T follicular helper cell (primary cell): ENCODE results near the gene CCDC47.
"Not testable (repeated sequence)": the region's sequence is repeated elsewhere in the genome, so short reads cannot be mapped to it uniquely, and the experiment has no call there.

ENCODE experiments used
- DNase-seq: peaks from one replicate; pipeline ENCODE4 v3.0.0-alpha.2; 2020; ENCODE audit warnings: low read depth
- total RNA-seq, 2 experiments: gene quantifications; one replicate each; lab custom pipeline; 2026; lab: John Stamatoyannopoulos, UW

CCDC47 gene
- 63.6 to 176 reads per million in 2 experiments for total RNA-seq

GRCh38 chr17:63773272-63774140, at the start of gene CCDC47:
TSS of gene CCDC47 (minus strand) at chr17:63773597. CDS start at chr17:63766175, 7,422 bp downstream.
- DNase-seq, result peak; percentile 97

- no peak for DNase-seq
Measured at GRCh38 chr17:63822537-63822936, 49.1 kb upstream of the CCDC47 start.

GRCh38 chr17:63821804-63822203, 48.4 kb upstream of the CCDC47 start:
- no peak for DNase-seq

GRCh38 chr17:63820963-63821561, 47.7 kb upstream of the CCDC47 start:
- DNase-seq, result no peak

- no peak for DNase-seq
Measured at GRCh38 chr17:63819585-63820537, 46.5 kb upstream of the CCDC47 start.

- no peak for DNase-seq
Measured at GRCh38 chr17:63819131-63819530, 45.7 kb upstream of the CCDC47 start.

- no peak for DNase-seq
Measured at GRCh38 chr17:63817736-63818385, 44.5 kb upstream of the CCDC47 start.

- DNase-seq, result no peak
Measured at GRCh38 chr17:63816669-63817068, 43.3 kb upstream of the CCDC47 start.

GRCh38 chr17:63816123-63816522, 42.7 kb upstream of the CCDC47 start:
- DNase-seq, result no peak

GRCh38 chr17:63809970-63810369, 36.6 kb upstream of the CCDC47 start:
- DNase-seq, result no peak

GRCh38 chr17:63805591-63805990, 32.2 kb upstream of the CCDC47 start:
- no peak for DNase-seq

GRCh38 chr17:63804328-63804727, 30.9 kb upstream of the CCDC47 start:
- no peak for DNase-seq

- DNase-seq, result no peak
Measured at GRCh38 chr17:63800783-63801182, 27.4 kb upstream of the CCDC47 start.

GRCh38 chr17:63798572-63799106, 25.2 kb upstream of the CCDC47 start:
- no peak for DNase-seq

- not testable (repeated sequence) for DNase-seq
Measured at GRCh38 chr17:63796375-63796774, 23.0 kb upstream of the CCDC47 start.

- DNase-seq, result no peak
Measured at GRCh38 chr17:63792055-63792729, 18.8 kb upstream of the CCDC47 start.

GRCh38 chr17:63790057-63790456, 16.7 kb upstream of the CCDC47 start:
- DNase-seq, result no peak

- DNase-seq, result no peak
Measured at GRCh38 chr17:63786971-63787711, 13.7 kb upstream of the CCDC47 start.

- DNase-seq, result no peak
Measured at GRCh38 chr17:63786117-63786516, 12.7 kb upstream of the CCDC47 start.

GRCh38 chr17:63785556-63785955, 12.2 kb upstream of the CCDC47 start:
- no peak for DNase-seq
